Colon (tissue), 2 donors: ENCODE measurements around the gene LMF1.

ENCODE experiments used
- FAIRE-seq: peaks from 2 replicates; lab custom pipeline; 2012; peaks lifted over from hg19 to GRCh38; lab: Jason Lieb, UNC
- donor health status: control.
- donor health status: control.

LMF1 gene

GRCh38 chr16:928526-928925 lies 42.3 kb downstream of the LMF1 start:
- FAIRE-seq = no peak

GRCh38 chr16:927931-928330 lies 42.9 kb downstream of the LMF1 start:
- no peak for FAIRE-seq

- FAIRE-seq = no peak
Observed at GRCh38 chr16:927406-927805, 43.4 kb downstream of the LMF1 start.

- FAIRE-seq = no peak
Observed at GRCh38 chr16:926715-927114, 44.1 kb downstream of the LMF1 start.

GRCh38 chr16:924806-925205 lies 46.0 kb downstream of the LMF1 start:
- FAIRE-seq = no peak

- no peak for FAIRE-seq
Observed at GRCh38 chr16:924063-924462, 46.7 kb downstream of the LMF1 start.

GRCh38 chr16:923184-923583 lies 47.6 kb downstream of the LMF1 start:
- FAIRE-seq = no peak

- no peak for FAIRE-seq
Observed at GRCh38 chr16:922051-922450, 48.7 kb downstream of the LMF1 start.

- FAIRE-seq = no peak
Observed at GRCh38 chr16:921321-921905, 49.4 kb downstream of the LMF1 start.

GRCh38 chr16:920717-921116 lies 50.1 kb downstream of the LMF1 start:
- FAIRE-seq = no peak

GRCh38 chr16:920051-920681 lies 50.6 kb downstream of the LMF1 start:
- no peak for FAIRE-seq

GRCh38 chr16:919658-920050 lies 51.1 kb downstream of the LMF1 start:
- no peak for FAIRE-seq

GRCh38 chr16:918741-919657 lies 51.8 kb downstream of the LMF1 start:
- no peak for FAIRE-seq

GRCh38 chr16:918068-918467 lies 52.7 kb downstream of the LMF1 start:
- no peak for FAIRE-seq

- no peak for FAIRE-seq
Observed at GRCh38 chr16:917591-918061, 53.2 kb downstream of the LMF1 start.

- FAIRE-seq = no peak
Observed at GRCh38 chr16:916035-916799, 54.6 kb downstream of the LMF1 start.

GRCh38 chr16:915546-915945 lies 55.2 kb downstream of the LMF1 start:
- no peak for FAIRE-seq

- no peak for FAIRE-seq
Observed at GRCh38 chr16:914440-914839, 56.3 kb downstream of the LMF1 start.

- FAIRE-seq = no peak
Observed at GRCh38 chr16:913817-914439, 56.9 kb downstream of the LMF1 start.

GRCh38 chr16:912684-913613 lies 57.8 kb downstream of the LMF1 start:
- FAIRE-seq = no peak

- no peak for FAIRE-seq
Observed at GRCh38 chr16:912322-912683, 58.5 kb downstream of the LMF1 start.
